RKO (cell line): Measurements from ENCODE around the gene TMED5.
"Not testable (repeated sequence)": the region's sequence is repeated elsewhere in the genome, so short reads cannot be mapped to it uniquely, and the experiment has no call there.

Experiments
- DNase-seq: peaks from one replicate; pipeline ENCODE4 v3.0.0-alpha.2; 2016; ENCODE audit warnings: low spot score

The TMED5 gene

GRCh38 chr1:93171549-93172034 lies 8.6 kb downstream of the TMED5 start:
- no peak for DNase-seq

GRCh38 chr1:93170141-93170678 lies 10.0 kb downstream of the TMED5 start:
- DNase-seq = not testable (repeated sequence)

GRCh38 chr1:93167006-93167405 lies 13.2 kb downstream of the TMED5 start:
- no peak for DNase-seq

GRCh38 chr1:93165895-93166294 lies 14.3 kb downstream of the TMED5 start:
- DNase-seq = not testable (repeated sequence)

- no peak for DNase-seq
Observed at GRCh38 chr1:93164816-93165215, 15.4 kb downstream of the TMED5 start.

- DNase-seq = not testable (repeated sequence)
Observed at GRCh38 chr1:93163314-93163713, 16.9 kb downstream of the TMED5 start.

GRCh38 chr1:93159337-93159736 lies 20.9 kb downstream of the TMED5 start:
- DNase-seq = no peak

- DNase-seq = no peak
Observed at GRCh38 chr1:93155335-93155734, 24.9 kb downstream of the TMED5 start.

- DNase-seq = no peak
Observed at GRCh38 chr1:93154898-93155297, 25.3 kb downstream of the TMED5 start.

- DNase-seq = no peak
Observed at GRCh38 chr1:93152835-93153234, 27.4 kb downstream of the TMED5 start.

- DNase-seq = no peak
Observed at GRCh38 chr1:93151474-93151873, 28.7 kb downstream of the TMED5 start.

GRCh38 chr1:93150729-93151128 lies 29.5 kb downstream of the TMED5 start:
- no peak for DNase-seq

GRCh38 chr1:93148001-93148400 lies 32.2 kb downstream of the TMED5 start:
- DNase-seq = no peak

- no peak for DNase-seq
Observed at GRCh38 chr1:93143769-93144168, 36.4 kb downstream of the TMED5 start.

GRCh38 chr1:93143136-93143535 lies 37.1 kb downstream of the TMED5 start:
- no peak for DNase-seq

GRCh38 chr1:93142161-93142560 lies 38.1 kb downstream of the TMED5 start:
- no peak for DNase-seq

- no peak for DNase-seq
Observed at GRCh38 chr1:93140106-93140505, 40.1 kb downstream of the TMED5 start.

- DNase-seq = no peak
Observed at GRCh38 chr1:93137604-93138292, 42.5 kb downstream of the TMED5 start.

- DNase-seq = no peak
Observed at GRCh38 chr1:93136445-93136844, 43.8 kb downstream of the TMED5 start.

- DNase-seq = no peak
Observed at GRCh38 chr1:93132638-93133037, 47.6 kb downstream of the TMED5 start.

GRCh38 chr1:93129507-93130099 lies 50.6 kb downstream of the TMED5 start:
- DNase-seq = no peak

- no peak for DNase-seq
Observed at GRCh38 chr1:93124556-93125355, 55.5 kb downstream of the TMED5 start.
